ENCODE results near the gene TFR2.
A peak's percentile ranks its signal among the peaks of the same experiment; 100 is the strongest.

TFR2 gene

GRCh38 chr7:100611983-100612729, 29.2 kb downstream of the TFR2 start, which contains the start of gene MOSPD3:
Gene MOSPD3 (plus strand): TSS chr7:100612540. CDS start chr7:100612792, 252 bp downstream.
- peak; percentile 96 for DNase-seq

- no peak for DNase-seq
These were observed 31.4 kb downstream of the TFR2 start for GRCh38 chr7:100609958-100610357.

- DNase-seq = no peak
These were observed 34.2 kb downstream of the TFR2 start for GRCh38 chr7:100607111-100607510.

GRCh38 chr7:100606313-100606712, 35.0 kb downstream of the TFR2 start:
- no peak for DNase-seq

- no peak for DNase-seq
These were observed 36.1 kb downstream of the TFR2 start for GRCh38 chr7:100604976-100605911.

GRCh38 chr7:100604028-100604975, 37.0 kb downstream of the TFR2 start:
- DNase-seq = peak; percentile 47

- DNase-seq = no peak
These were observed 37.7 kb downstream of the TFR2 start for GRCh38 chr7:100603726-100604027.

GRCh38 chr7:100602889-100603725, 38.2 kb downstream of the TFR2 start:
- DNase-seq = no peak

- DNase-seq = no peak
These were observed 40.7 kb downstream of the TFR2 start for GRCh38 chr7:100600730-100601038.

GRCh38 chr7:100599911-100600729, 41.2 kb downstream of the TFR2 start:
- DNase-seq = no peak

GRCh38 chr7:100598425-100598824, 42.9 kb downstream of the TFR2 start:
- no peak for DNase-seq

- DNase-seq = no peak
These were observed 46.2 kb downstream of the TFR2 start for GRCh38 chr7:100595188-100595587.

GRCh38 chr7:100591596-100591995, 49.8 kb downstream of the TFR2 start:
- DNase-seq = no peak

- DNase-seq = no peak
These were observed 51.1 kb downstream of the TFR2 start for GRCh38 chr7:100590077-100590737.

GRCh38 chr7:100589341-100589947, 51.9 kb downstream of the TFR2 start:
- DNase-seq = no peak

GRCh38 chr7:100588438-100588837, 52.9 kb downstream of the TFR2 start:
- no peak for DNase-seq

- peak; percentile 99 for DNase-seq
These were observed 54.9 kb downstream of the TFR2 start, which contains the start of gene FBXO24 for GRCh38 chr7:100586266-100587025. Gene FBXO24 (plus strand): TSS chr7:100586328. CDS start chr7:100586626, 298 bp downstream.

- DNase-seq = peak; percentile 41
These were observed 55.7 kb downstream of the TFR2 start, which contains the start of gene LRCH4 for GRCh38 chr7:100585511-100586265. Gene LRCH4 (minus strand): TSS chr7:100586129. CDS start chr7:100586100, 29 bp downstream.
